Renal pelvis (tissue), 4 donors: ENCODE data around the gene DCTN3. TPM values are rescaled to one million over a fixed set of nuclear protein-coding genes. Genes with fewer than 3 reads are reported as not detected.

Experiments
- DNase-seq: peaks from one replicate; pipeline ENCODE4 v3.0.0-alpha.2; 2013
- polyA plus RNA-seq, 3 donors: library from polyadenylated mRNA; unstranded; fragments of 120-200 nt; gene quantifications; one replicate each; pipeline ENCODE4 v1.2.1, GENCODE V29; 2013; ENCODE audit not compliant: insufficient read length in 3 of 3

Gene DCTN3
- polyA plus RNA-seq, 3 donors = 98.7 to 105 (median 103) TPM

DNA sequence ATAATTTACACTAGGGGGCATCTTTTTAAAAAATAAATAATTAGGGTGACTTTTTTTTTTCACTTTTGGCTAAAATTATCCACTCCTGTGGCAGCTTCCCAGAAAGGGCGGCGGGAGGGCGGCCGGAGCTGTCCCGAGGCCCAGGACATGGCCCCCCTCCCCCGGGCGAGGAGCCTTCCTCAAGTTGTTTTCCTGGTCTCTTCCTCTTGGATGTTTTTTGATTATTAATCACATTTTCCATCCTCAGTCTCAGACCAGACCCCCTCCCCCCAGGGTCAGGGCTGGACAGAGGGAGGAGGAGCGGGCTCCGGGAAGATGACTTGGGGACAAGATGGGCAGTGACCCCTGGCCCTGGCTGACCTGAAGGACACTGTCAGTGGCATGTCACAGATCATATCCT, 26.1 kb downstream of the DCTN3 start:
- DNase-seq = no peak

DNA sequence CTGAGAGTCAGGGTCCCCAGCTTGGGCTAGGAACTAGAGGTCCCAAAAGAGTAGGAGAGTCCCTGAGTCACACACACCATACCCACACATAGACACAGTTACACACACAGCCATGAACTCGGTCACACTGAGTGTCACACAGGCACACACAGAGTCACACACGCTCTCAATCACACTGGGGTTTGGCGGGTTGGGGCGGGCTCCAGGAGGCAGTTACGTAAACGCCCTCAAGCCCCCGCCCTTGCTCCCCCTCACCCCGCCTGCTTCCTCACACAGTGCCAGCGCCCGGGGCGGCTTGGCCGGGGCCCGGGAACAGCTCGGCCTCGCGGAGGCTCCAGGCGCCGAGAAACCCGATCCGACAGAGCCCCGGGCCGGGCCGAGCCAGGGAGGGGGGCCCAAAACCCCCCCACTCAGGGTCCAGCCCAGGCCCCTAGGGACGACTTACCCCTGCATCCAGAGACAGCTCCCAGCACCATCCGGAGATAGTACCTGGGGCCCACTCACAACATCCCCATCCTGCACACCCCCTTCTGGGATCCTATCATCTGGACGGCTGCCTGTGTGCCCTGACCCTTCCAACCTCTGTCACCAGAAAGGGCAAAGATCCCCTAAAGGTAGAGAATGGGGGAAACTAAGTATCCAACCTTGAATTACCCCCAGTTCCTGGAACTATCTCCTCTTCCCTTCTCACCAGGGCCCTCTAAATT, 27.2 kb downstream of the DCTN3 start:
- DNase-seq = no peak

DNA sequence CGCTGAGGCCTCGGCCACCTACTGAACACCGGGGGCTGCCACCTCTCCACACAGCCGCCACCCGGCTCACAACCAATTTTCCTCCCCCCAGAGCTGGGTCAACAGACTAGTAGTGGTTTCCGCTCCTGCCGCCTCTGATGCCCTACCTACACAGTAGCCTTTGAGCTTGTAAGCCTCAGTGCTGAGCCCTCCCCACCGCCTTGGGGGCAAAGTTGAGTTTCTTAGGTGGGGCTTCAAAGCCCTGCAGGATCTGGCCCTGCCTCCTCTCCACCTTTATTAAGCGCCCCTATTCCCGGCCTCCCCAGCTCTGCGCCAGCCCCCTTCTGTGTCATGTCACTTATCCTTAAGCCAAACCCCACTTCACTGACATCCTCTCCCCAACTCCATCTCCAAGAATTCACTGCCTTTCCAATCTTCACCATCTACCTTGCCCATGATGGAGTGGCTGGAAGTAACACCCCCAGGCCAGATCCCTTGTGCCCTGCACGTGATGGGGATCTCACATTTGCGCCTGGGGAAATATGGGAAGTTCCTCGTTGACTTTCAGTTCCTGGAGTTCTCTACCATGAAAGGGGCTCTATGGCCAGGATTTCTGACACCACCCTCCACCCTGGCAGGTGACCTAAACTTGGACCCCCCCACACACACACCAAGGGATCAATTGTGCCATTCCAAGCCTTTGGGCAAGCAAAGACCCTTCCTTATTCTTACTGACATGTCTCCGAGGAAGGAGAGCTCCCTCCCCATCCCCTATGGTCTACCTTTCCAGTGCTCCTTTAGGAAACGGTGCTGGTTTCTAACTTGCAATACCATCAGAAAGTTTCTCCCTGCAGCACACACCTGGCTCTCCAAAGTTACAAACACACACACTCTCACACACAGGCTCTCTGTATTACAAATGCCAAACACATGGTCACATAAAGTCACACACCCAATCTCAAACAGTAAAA, 28.1 kb downstream of the DCTN3 start:
- DNase-seq = no peak

DNA sequence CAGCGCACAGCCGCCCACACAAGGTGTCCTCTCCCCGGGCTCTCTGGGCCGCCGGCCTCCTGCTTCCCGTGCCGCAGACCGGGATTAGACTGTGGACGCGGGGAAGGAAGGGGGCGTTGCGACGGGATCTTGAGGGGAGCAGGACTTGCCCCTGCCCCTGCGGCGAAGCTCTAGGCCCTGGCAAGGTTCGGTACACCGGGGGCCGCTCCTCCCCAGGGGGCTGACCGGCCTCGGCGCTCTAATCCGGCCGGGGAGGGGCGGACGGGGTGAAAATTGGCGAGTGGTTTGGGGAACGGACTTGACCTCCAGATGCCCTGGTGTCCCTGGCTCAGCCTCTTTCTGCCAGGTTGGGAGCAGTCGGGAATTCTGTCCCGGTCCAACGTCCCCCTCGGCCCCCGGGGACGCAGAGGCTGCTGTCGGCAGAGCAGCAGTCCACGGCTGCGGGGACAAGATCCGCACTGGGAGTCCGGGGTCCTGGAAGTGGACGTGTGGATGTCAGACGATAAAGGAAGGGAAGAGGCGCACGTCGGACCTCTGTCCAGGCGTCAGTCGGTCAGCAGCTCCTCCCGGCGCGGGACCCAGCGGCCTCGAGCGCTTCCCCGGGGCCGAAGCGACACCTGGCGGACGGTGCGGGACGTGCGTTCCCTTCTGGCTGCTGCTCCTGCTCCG, 28.9 kb downstream of the DCTN3 start:
- no peak for DNase-seq

DNA sequence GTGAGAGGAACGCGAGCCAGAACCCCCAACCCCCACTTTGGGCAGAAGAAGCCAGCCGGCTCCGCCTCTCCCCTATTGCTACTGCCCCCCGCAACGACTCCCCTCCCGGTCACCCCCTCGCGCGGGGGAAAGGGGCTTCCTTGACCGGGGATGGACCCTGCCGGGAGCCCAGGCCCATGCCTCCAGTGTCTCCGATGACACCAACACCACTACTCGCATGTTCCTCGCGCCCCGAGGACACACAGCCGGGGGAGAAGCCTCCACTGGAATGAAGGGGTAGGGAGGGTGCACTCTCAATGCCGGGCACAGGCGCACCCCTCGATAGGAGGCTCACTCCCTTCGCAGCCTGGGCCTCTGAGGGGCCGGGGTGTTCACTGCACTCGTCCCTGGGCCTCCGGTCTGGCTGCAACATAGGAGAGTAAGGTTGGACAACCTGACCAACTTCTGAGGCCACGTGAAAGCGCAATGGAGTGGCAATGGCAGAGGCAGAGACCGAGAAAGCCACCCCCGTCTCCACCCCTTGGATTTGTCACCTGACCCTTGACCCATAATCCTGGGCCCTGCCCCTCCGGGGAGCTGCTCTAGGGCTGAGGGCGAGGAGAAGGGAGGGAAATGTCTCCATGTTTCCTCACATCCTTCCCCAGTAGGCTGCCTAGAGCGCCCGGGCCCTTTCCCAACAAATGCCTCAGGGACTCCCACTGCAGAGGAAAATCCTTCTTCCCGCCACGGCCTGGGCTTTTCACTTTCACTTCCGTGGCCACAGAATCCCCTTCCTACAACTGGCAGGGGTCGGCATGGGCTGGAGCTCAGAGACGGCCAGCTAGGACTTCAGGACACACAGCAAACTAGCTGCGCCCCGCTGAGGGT, 29.7 kb downstream of the DCTN3 start:
- DNase-seq = no peak

DNA sequence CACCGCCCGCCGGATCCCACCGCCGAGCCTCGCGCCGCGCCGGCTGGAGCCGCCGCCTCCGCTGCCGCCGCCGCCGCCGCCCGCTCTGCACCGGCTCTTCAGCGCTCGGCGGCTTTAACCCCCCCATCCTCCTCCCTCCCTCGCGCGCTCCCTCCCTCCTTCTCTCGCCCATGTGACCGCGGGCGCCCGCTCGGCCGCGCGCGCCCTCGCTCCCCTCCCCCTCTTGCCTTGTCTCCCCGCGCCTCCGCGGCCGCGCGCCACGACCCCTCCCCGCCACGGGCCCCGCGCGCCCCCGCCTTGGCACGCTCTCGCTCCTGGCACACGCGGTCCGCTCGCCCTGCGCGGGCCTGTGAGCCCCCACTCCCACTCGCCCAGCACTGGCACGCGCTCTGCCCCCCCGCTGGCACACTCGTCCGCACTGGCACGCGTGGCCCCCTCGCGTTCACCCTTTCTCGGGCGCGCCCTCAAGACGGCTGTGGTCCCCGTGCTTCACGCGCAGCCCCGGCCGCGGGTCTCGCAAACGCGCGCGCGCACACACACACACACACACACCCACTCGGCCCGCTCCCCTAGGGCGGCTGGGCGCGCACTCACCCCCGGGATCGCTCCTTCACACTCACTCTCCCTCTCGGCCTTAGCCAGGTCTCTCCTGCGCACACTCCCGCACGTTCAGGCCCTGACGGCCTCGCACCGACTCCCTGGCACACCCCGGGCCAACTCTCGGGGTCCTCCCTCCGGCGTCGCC, 30.5 kb downstream of the DCTN3 start, which contains the start of gene CNTFR:
TSS of gene CNTFR (minus strand) at position 89 of the 745 bp plus-strand sequence. CDS start 20,743 bp downstream, outside the sequence.
- DNase-seq = no peak

DNA sequence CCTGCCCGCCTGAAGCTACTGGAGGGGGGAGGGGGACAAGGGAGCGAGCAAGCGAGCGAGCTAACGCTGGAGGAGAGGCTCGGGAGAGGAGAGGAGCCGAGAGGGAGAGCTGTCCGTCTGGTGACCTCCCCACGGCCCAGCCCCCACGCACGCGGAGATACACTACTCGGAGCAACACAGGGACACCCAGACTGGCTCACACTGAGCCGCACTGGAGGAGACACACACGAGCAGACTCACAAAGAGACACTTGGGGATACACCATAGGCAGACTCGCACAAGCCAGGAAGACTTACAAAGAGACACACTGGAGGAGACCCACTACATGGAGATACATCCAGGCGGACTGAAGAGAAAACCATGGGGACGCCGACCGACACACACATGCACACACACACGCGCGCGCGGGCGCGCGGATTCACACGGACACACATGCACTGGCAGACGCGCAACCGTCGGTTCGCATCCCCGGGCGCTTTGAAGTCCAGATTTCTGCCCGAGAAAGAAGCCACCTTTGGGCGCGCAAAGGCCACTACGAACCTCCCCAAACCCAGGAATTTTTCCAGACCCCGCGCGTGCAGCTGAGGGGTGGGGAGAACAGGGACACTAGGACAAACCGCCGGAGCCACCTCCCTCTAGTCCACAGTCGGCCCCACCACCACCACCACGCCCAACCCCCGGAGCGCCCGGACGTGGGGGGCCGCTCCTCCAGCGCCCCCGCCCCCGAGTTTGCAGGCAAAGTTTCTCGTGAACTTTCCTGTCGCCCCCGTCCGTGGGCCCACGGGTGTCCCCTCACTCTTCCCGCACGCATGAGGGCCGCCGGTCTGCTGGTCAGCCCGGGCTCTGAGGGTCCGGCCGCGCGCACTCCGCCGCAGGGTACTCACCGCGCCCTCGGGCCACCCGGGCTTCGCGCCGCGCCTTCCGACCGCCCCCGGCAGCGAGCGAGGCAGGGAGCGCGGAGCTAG, 31.3 kb downstream of the DCTN3 start:
- no peak for DNase-seq

DNA sequence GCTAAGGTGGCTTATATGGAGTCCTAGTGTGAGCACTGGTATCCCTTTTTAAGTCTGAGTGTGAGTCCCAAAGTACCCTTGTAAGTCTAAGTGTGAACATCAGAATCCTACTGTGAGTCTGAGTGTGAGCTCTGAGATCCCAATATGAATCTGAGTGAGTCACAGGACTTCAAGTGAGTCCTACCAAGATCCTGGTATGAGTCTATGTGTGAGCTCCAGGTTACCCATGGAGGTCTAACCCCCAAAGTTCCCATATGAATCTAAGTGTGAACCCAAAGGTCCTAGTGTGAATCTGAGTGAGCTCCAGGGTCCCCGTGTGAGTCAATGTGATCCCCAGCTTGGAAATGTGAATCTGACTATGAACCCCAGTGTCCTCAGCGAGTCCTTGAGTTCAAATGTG, 33.0 kb downstream of the DCTN3 start:
- no peak for DNase-seq

DNA sequence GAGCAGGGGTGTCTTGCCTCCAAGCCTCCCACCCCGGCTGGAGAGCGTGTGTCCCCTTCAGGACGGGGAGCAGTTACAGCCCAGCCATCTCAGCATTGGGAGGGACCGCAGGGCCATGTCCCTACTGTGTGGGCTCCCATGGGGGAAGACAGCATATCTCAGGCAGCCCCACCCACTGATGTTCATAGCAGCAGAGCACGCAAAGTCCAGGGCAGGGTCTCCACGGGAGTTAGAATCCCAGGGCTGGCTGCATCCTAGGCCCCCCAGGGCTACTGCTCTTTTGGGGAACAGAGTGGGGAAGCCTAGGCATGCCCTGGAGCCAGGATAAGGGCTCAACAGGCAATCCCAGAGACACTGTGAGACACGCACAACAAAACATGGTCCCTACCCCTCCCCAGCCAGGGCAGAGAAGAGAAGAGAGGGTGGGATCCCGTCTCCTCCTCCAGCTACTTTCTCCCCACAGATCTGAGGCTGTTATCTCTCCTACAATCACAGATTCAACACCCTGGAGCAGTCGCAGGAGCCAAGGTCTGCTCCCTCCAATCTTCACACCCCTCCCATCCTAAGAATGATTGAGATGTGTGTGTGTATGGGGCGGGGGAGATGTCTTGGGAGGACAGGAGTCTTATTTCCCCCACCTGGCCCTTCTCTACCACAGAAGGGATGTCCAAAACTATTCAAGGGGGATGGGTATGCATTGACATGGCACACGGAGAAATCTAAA, 34.2 kb downstream of the DCTN3 start:
- DNase-seq = no peak

DNA sequence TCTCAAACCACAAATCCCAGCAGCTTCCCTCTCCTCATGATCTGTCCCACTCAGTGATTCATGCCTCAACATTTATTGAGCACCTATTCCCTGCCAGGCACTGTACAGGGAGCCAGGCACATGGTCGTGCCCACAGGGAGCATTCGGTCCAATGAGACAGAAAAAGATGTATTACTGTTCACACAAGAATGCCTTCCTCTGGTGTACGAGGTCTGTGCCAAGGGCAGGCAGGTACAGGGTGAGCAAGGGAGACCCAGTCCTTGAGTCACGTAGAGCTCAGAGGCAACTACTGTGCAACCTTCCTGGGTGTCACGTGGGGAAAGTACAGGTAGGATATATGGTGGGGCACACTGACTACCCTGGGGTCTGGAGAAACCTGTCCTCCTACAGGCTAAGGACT, 35.3 kb downstream of the DCTN3 start:
- no peak for DNase-seq

DNA sequence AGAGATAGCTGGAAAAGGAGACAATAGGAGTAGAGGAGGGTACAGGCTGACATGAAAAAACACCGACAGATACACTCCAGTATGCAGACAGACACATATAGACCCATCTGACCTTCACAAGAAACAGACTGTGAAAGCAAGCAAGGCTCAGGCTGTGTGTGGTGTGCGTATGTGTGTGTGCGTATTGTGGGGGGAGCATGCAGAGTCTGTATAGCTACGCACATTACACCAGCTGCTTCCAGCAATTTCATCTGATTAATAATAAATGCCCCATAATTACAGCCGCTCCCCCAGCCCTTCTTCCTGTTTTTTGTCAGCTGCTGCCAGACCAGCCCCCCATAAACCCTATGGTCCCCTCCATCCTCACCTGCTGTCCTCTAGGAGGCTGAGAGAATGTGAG, 37.5 kb downstream of the DCTN3 start:
- no peak for DNase-seq

DNA sequence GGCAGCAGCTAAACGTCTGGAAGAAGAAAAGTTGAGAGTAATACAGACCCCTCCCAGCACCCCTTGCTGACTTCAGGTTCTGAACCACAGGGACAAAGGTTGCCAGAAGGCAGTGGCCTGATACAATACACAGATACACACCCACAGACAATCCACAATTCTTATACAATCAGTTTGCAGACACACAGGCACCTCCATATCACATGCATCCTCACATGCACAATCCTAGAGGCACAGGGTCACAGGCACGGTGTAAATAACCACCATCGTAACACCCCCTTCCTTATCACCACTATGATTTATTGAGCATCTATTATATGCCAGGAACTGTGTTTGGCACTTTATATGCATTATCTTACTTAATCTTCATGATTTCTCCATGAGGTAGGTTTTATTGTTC, 39.0 kb downstream of the DCTN3 start:
- no peak for DNase-seq

DNA sequence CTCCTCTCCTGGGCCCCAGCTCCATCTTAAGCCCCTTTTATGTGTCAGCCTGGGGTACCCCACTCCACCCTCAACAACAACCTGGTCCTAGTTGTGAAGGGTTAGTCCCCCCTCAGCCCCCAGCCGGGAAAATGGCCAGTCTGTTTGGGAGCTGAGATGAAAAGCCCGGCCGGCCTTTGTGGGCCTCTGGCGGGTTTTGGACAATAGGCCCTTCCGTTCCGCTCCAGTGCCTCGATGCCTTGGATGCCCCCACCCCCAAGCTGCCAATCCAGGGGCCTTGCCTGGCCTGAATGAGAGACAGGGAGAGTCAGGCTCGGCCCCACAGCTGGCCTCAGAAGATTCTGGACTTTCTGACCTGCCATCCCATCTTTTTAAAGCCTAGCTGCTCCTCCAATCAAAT, 39.9 kb downstream of the DCTN3 start:
- no peak for DNase-seq

DNA sequence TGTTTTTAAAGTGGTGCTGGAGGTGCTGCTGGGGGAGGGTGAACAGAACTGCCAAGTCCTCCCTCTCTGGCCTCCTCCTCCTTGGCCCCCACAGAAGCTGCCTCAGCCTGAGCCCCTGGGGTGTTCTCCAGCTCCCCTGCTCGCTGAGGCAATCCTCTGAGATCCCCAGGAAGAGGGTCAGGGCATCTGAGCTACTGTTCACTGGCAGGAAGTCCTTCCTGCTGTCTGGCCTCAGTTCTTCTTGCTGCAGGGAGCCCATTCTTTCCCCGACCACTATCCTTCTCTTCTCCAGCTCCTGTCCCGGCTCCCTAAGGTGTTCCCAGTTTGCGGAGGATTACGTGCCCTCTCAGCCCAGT, 40.5 kb downstream of the DCTN3 start:
- DNase-seq = no peak

DNA sequence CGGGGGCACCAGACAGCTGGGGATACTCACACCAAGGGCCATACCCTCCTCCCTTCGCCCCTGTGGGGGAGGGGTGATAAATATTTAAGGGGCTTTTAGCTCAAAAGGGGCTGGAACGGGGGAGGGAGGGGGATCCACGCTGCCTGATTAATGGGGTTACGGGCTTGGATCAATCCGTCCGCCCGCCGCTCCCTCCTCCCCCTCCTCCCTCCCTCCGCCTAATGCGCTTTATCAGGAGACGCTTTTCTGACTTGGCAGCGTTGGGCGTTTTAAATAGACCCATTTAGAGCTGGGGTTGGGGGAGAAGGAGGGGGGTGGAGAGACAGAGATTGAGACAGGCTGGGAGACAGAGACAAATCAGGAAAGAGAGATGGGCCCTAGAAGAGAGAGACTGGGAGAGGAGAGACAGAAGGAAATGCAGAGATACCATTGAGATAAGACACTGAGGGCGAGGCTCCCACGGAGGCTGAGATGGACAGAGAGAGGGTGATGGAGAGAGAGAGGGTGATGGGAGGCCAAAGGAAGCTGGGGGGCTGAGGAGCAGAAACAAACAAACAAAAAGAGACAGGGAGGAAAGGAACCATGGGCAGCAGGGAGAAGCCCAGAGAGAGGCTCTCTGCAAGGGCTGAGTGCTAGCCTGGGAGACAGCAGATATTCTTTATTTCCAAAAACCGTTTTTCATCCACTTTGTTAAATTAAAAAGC, 41.0 kb downstream of the DCTN3 start:
- no peak for DNase-seq

DNA sequence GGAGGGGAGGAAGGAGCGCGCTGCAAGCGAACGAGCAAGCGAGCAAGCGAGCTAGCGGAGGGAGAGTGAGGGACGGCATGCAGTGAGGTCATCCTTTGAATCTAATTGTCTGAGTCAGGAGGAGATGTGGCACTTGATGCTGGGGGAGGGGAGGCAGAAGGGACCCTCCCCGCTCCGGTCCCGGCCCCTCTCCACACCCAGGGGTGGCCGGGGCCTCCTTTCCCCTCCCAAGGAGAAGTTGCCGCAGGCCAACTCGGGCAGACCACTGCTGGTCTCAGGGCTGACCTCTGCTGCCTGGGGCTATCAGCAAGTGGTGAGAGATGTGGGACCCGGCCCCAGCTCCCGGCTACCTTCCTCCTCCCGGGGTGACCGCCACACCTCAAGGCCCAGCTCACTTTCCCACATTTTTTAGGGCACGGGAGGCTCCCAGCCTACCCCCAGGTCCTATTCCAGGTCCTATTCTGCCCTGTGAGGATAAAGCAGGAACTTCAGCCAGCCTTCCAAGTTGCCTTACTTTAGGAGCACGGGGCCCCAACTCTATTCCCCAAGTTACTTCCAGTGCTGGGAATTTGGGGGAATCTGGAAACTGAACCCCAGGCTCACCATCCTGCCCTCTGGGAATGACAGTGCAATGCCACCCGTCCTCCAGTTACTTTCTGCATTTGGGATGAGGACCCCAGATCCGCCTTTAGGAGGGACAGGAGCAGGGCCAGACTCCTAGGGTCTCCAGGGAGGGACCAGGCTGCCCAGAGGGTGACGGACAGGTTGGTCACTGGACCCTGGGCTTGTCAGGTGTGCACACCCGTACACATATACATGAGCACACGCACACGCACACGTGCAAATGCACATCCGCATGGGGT, 41.8 kb downstream of the DCTN3 start:
- no peak for DNase-seq
